A549 (cell line): Measurements from ENCODE around the gene UGT1A7.

Source experiments
- CTCF ChIP-seq: fragments of >200 bp; sonication (Bioruptor Twin); formaldehyde crosslinking; IDR thresholded peaks from 3 replicates; pipeline ENCODE4 v1.5.1; 2016
- FOSL2 ChIP-seq, 2 experiments: fragments of 450-650 bp in 1 of 2; fragments of >200 bp in 1 of 2; sonication (Bioruptor Twin) in 1 of 2; formaldehyde crosslinking; IDR thresholded peaks; 2 replicates each; pipeline versions ENCODE4 v1.5.0 to v1.6.1; 2016 to 2020; ENCODE audit warnings: mild to moderate bottlenecking in 1 of 2, moderate library complexity in 1 of 2
- POLR2A ChIP-seq: IDR thresholded peaks from 2 replicates; pipeline ENCODE4 v1.6.1; 2012; ENCODE audit warnings: mild to moderate bottlenecking, low read length

- TF ChIP-seq POLR2A (no peak), CTCF (no peak), FOSL2 (IDR thresholded peaks at IDR 0.05) (peak; percentile 57), FOSL2 (CRISPR knock-in tag; IDR thresholded peaks at IDR 0.05) (peak; percentile 77)
These were observed 13.0 kb upstream of the UGT1A7 start for GRCh38 chr2:233668605-233669260.
